Measurements from ENCODE around the gene CLCN7. TPM values are rescaled to one million over a fixed set of nuclear protein-coding genes. Genes with fewer than 3 reads are reported as not detected.

Gene CLCN7
- total and polyA plus RNA-seq, 2 of the 8 experiments (the other 6 are each of a cell fraction or from before 2014, with no cell fraction given): 38.6 to 81.5 TPM

- no peak overlapping the region for H3K9ac ChIP-seq (replicated peaks in 1 of 4; ENCODE audit: extremely low read depth in 1 of 4, low read depth in 3 of 4, low read length in 3 of 4)
- no peaks in the 10 kb centered on the region for H3K79me1 ChIP-seq (ENCODE audit: low read depth, low read length)
- no peak for FAIRE-seq
- H4K5ac ChIP-seq (ENCODE audit: insufficient read length, low read depth, low read length): no peak overlapping the region
- H2BK15ac ChIP-seq (ENCODE audit: low read length): no peak overlapping the region
- no peak overlapping the region for H3K56ac ChIP-seq (replicated peaks; ENCODE audit: insufficient read length, low read depth, low read length)
- H3K27ac ChIP-seq (ENCODE audit: low read depth, low read length): no peak overlapping the region
- no peaks in the 10 kb centered on the region for H3K9me3 ChIP-seq (ENCODE audit: insufficient read depth in 2 of 2, low read depth in 1 of 2, low read length in 1 of 2)
- no peaks in the 10 kb centered on the region for H3K27me3 ChIP-seq (replicated peaks in 1 of 4; ENCODE audit: control insufficient read depth in 3 of 4, extremely low read depth in 1 of 4, insufficient read depth in 3 of 4, low read length in 3 of 4)
- H3K4me3 ChIP-seq (ENCODE audit: extremely low read depth in 1 of 4, insufficient read depth in 2 of 4, low read depth in 3 of 4, low read length in 4 of 4): no peak overlapping the region
- no peaks in the 10 kb centered on the region for H4K20me1 ChIP-seq (replicated peaks in 1 of 2; ENCODE audit: control insufficient read depth in 1 of 2, insufficient read depth in 2 of 2, low read length in 2 of 2)
- H2AK5ac ChIP-seq (ENCODE audit: low read depth, low read length): no peak overlapping the region
- H3K4ac ChIP-seq (replicated peaks; ENCODE audit: insufficient read length, low read depth, low read length): no peak overlapping the region
- peak overlapping the region; percentile 97 for H4K8ac ChIP-seq (ENCODE audit: extremely low read depth, insufficient read depth, low read length)
- no peaks in the 10 kb centered on the region; a peak in 2 of 7 replicates for H3K4me1 ChIP-seq (replicated peaks in 1 of 4; ENCODE audit: control insufficient read depth in 3 of 4, insufficient read depth in 4 of 4, low read length in 3 of 4)
- no peak overlapping the region; a peak in 1 of 4 replicates for H3K4me2 ChIP-seq (ENCODE audit: insufficient read depth in 1 of 2, low read depth in 2 of 2, low read length in 2 of 2)
- H3K79me2 ChIP-seq (ENCODE audit: control insufficient read depth in 1 of 2, insufficient read depth in 2 of 2, low read length in 2 of 2): no peaks in the 10 kb centered on the region
- H3K14ac ChIP-seq (ENCODE audit: insufficient read length): no peak overlapping the region
- no peak overlapping the region for H2AFZ ChIP-seq (ENCODE audit: low read length)
- POLR2A ChIA-PET (ENCODE audit: partially characterized antibody): interaction anchor here (1.1 to 4.3 kb wide), 4 partner anchors 8 to 22 kb away, joined by 3 to 22 read pairs (median 12); partner anchors contain the start of genes CCDC154 and UQCC4
- no peak overlapping the region for H2BK120ac ChIP-seq (replicated peaks; ENCODE audit: low read depth, low read length)
- H2BK12ac ChIP-seq (ENCODE audit: low read depth, low read length): peak overlapping the region; percentile 44; the same call in 1 of the 2 replicates
- no peak overlapping the region for H2BK20ac ChIP-seq (ENCODE audit: low read length)
- H3K36me3 ChIP-seq (ENCODE audit: control insufficient read depth in 2 of 4, insufficient read depth in 4 of 4, low read length in 3 of 4): no peaks in the 10 kb centered on the region
- CTCF ChIA-PET (ENCODE audit: partially characterized antibody): interaction anchor here (0.6 to 3.9 kb wide), 9 partner anchors 10 to 119 kb away, joined by 3 to 30 read pairs (median 5); partner anchors contain the start of gene CCDC154
- H2BK5ac ChIP-seq (ENCODE audit: low read depth, low read length): no peak overlapping the region
- no peak overlapping the region for H3K18ac ChIP-seq (ENCODE audit: extremely low read depth, low read length)
- 76% methylated on average over 8 of the region's 21 CpGs; no CpG with 5 or more reads in 1 of the 2 experiments for WGBS, 2 experiments (ENCODE audit: extremely low coverage in 1 of 2, insufficient coverage in 1 of 2, insufficient read length in 1 of 2, insufficient replicate concordance in 2 of 2, low coverage in 1 of 2, low lambda C conversion rate in 2 of 2, missing lambda C conversion rate in 1 of 2)
- no peak overlapping the region for H3K23ac ChIP-seq (ENCODE audit: insufficient read length)
- no peaks in the 10 kb centered on the region for H3K23me2 ChIP-seq (ENCODE audit: low read depth, low read length)
- H4K91ac ChIP-seq (replicated peaks; ENCODE audit: insufficient read length, low read length): peak overlapping the region; percentile 74
- peak in 1 of 2 experiments; percentile 85 for DNase-seq (ENCODE audit: low read depth in 1 of 2, low spot score in 2 of 2)
- no peak for TF ChIP-seq CTBP2 (IDR thresholded peaks at IDR 0.05; ENCODE audit: borderline replicate concordance, insufficient read depth, insufficient read length, low read length)
- TF ChIP-seq TEAD4 (IDR thresholded peaks at IDR 0.05; ENCODE audit: low read depth, low read length): no peak
- TF ChIP-seq HDAC6 (IDR thresholded peaks at IDR 0.05; ENCODE audit: low read depth, low read length): no peak
- peak; percentile 77 for TF ChIP-seq MAX (IDR thresholded peaks at IDR 0.05)
- no peak for TF ChIP-seq SRF (IDR thresholded peaks at IDR 0.05; ENCODE audit: low read depth, low read length)
- peak; percentile 48 to 66 for TF ChIP-seq RAD21 (IDR thresholded peaks at IDR 0.05 in 1 of 2, conservative IDR thresholded peaks at IDR 0.05 in 1 of 2; ENCODE audit: low read depth in 2 of 2, low read length in 2 of 2)
- TF ChIP-seq NRF1 (IDR thresholded peaks at IDR 0.05; ENCODE audit: low read depth, low read length): no peak
- peak; percentile 85 for TF ChIP-seq E2F6 (IDR thresholded peaks at IDR 0.05)
- no peak for TF ChIP-seq POU5F1 (IDR thresholded peaks at IDR 0.05; ENCODE audit: low read depth, low read length)
- TF ChIP-seq SP2 (IDR thresholded peaks at IDR 0.05; ENCODE audit: low read length): no peak
- TF ChIP-seq EZH2 (IDR thresholded peaks at IDR 0.05; ENCODE audit: low read depth, low read length, severe bottlenecking): no peak
- TF ChIP-seq TAF1 (IDR thresholded peaks at IDR 0.05; ENCODE audit: low read depth, low read length): no peak
Observed at GRCh38 chr16:1428511-1428910, 46.3 kb downstream of the CLCN7 start.
